K562 (cell line): Measurements from ENCODE around the gene MAP3K4. TPM values are rescaled to one million over a fixed set of nuclear protein-coding genes. Genes with fewer than 3 reads are reported as not detected.

ENCODE experiments used
- CHD1 ChIP-seq: fragments of 200-600 bp; sonication (generic); IDR thresholded peaks from one replicate; pipeline ENCODE4 v1.6.1; 2012; ENCODE audit warnings: mild to moderate bottlenecking, moderate library complexity, low read length, inconsistent platforms
- GATAD2A ChIP-seq: fragments of 450-650 bp; IDR thresholded peaks from 2 replicates; pipeline ENCODE4 v1.6.1; 2017
- HLTF ChIP-seq: fragments of 450-650 bp; IDR thresholded peaks from 2 replicates; pipeline ENCODE4 v1.6.1; 2016
- KDM5B ChIP-seq: fragments of 200-600 bp; sonication (generic); IDR thresholded peaks from 2 replicates; pipeline ENCODE4 v1.6.1; 2012; ENCODE audit warnings: low read depth, mild to moderate bottlenecking, moderate library complexity, low read length, control low read depth, inconsistent platforms; ENCODE audit not compliant: insufficient replicate concordance
- MEF2D ChIP-seq: conservative IDR thresholded peaks from 2 replicates; pipeline ENCODE4 v1.6.1; 2016; ENCODE audit warnings: low read depth, missing genetic modification characterization, missing compliant biosample characterization
- SMARCE1 ChIP-seq: fragments of 450-650 bp; IDR thresholded peaks from 2 replicates; pipeline ENCODE4 v1.7.1; 2016; ENCODE audit warnings: mild to moderate bottlenecking
- SP1 ChIP-seq: sonication (generic); formaldehyde crosslinking; IDR thresholded peaks from 2 replicates; pipeline ENCODE4 v1.8.1; 2022; ENCODE audit warnings: mild to moderate bottlenecking, missing genetic modification reagents
- TEAD4 ChIP-seq, 2 experiments: sonication (generic) in 1 of 2; formaldehyde crosslinking in 1 of 2; IDR thresholded peaks; 2 replicates each; pipeline versions ENCODE4 v1.6.1 to v1.8.0; 2012 to 2022; ENCODE audit warnings: borderline replicate concordance in 1 of 2, inconsistent platforms in 1 of 2, low read length in 1 of 2, mild to moderate bottlenecking in 1 of 2, missing genetic modification reagents in 1 of 2
- U2AF2 ChIP-seq: fragments of 200-400 bp; formaldehyde crosslinking; optimal IDR thresholded peaks from 2 replicates; pipeline ENCODE3; 2017; ENCODE audit warnings: low read depth, mild to moderate bottlenecking, low read length
- ZBED1 ChIP-seq: IDR thresholded peaks from 2 replicates; pipeline ENCODE4 v1.6.1; 2014
- ZC3H8 ChIP-seq: fragments of 450-650 bp; IDR thresholded peaks from 2 replicates; pipeline ENCODE4 v1.6.1; 2017
- ZNF584 ChIP-seq: fragments of 200-800 bp; sonication (Bioruptor generic); IDR thresholded peaks from 2 replicates; pipeline ENCODE4 v1.6.1; 2016; ENCODE audit warnings: low read depth, mild to moderate bottlenecking, missing genetic modification characterization, missing compliant biosample characterization
- polyA plus RNA-seq, 8 experiments: library from polyadenylated mRNA; depleted of rRNA in 4 of 8; stranded (reverse) in 5 of 8; unstranded in 3 of 8; fragments of >200 nt; fragmentation: Nextera tagmentation in 2 of 8; fragmentation: Illumina TruSeq in 1 of 8; extraction: Ambion mirVana in 2 of 8; extraction: Trizol in 1 of 8; gene quantifications; 2 replicates each; pipeline versions ENCODE4 v1.2.1 to v1.2.3, GENCODE V29; 2011 to 2014; ENCODE audit warnings: inconsistent platforms in 1 of 8, missing spikeins in 1 of 8
- total RNA-seq, 7 experiments: library from RNA; depleted of rRNA in 6 of 7; stranded (reverse); fragments of >200 nt in 6 of 7; fragmentation: Illumina TruSeq in 2 of 7; extraction: Trizol in 2 of 7; gene quantifications; 2 replicates each; pipeline versions ENCODE4 v1.2.1 to v1.2.3, GENCODE V29; 2011 to 2021; ENCODE audit warnings: low replicate concordance in 1 of 7
- TF ChIP-seq, protein P1 (sequence below): fragments of 450-650 bp; IDR thresholded peaks from 2 replicates; pipeline ENCODE4 v1.6.1; 2018; ENCODE audit warnings: mild to moderate bottlenecking, low read depth; ENCODE audit not compliant: partially characterized antibody
- TF ChIP-seq, protein P2 (sequence below): sonication (generic); IDR thresholded peaks from 2 replicates; pipeline ENCODE4 v1.6.1; 2016
- TF ChIP-seq, protein P3 (sequence below), 2 experiments: fragments of 450-650 bp in 1 of 2; sonication (generic) in 1 of 2; formaldehyde crosslinking in 1 of 2; IDR thresholded peaks in 1 of 2; conservative IDR thresholded peaks in 1 of 2; 2 replicates each; pipeline versions ENCODE4 v1.6.1 to v1.8.1; 2016 to 2023; ENCODE audit warnings: mild to moderate bottlenecking in 2 of 2, moderate library complexity in 2 of 2, inconsistent platforms in 1 of 2, missing genetic modification reagents in 1 of 2
- TF ChIP-seq, protein P4 (sequence below): sonication (generic); formaldehyde crosslinking; IDR thresholded peaks from 2 replicates; pipeline ENCODE4 v1.5.0; 2020; ENCODE audit warnings: missing genetic modification reagents
- TF ChIP-seq, protein P5 (sequence below): fragments of 250-450 bp; sonication (Bioruptor Pico); IDR thresholded peaks from 2 replicates; pipeline ENCODE4 v1.5.1; 2021; ENCODE audit warnings: mild to moderate bottlenecking
- TF ChIP-seq, protein P6 (sequence below): fragments of 450-650 bp; IDR thresholded peaks from 2 replicates; pipeline ENCODE4 v1.6.1; 2016; ENCODE audit warnings: borderline replicate concordance
- TF ChIP-seq, protein P7 (sequence below): IDR thresholded peaks from 2 replicates; pipeline ENCODE4 v1.6.1; 2016; ENCODE audit warnings: missing genetic modification characterization, missing compliant biosample characterization

MAP3K4 gene
- total and polyA plus RNA-seq, 9 of the 15 experiments (the other 6 are each of a cell fraction or from before 2014, with no cell fraction given) = 21.0 to 77.2 (median 48.9) TPM

DNA sequence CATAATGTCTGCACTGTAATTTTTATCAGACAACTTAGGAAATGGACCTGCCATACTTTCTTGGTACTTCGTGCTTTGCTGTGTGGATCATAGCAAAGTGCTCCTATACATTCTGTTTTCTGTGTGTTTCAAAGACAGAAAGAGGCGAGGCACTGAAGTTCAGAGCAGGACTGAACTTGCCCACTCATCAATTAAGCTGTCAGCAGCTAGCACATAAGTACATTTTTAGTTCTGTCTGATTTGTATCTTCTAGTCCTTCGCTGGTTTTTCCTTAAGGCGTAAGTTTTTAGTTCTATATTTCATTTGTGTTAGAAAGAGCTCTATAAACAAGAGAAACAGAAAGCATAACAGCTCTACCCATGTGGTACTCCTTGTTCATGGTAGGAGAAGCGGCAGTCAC lies 42.1 kb downstream of the MAP3K4 start (continued):
- TF ChIP-seq MEF2D (tag) (peak; percentile 71; the same call in 1 of the 2 replicates), CHD1 (peak; percentile 68), HLTF (no peak), U2AF2 (no peak), TEAD4 (IDR thresholded peaks at IDR 0.05; ENCODE audit: low read length) (no peak; the same call in 1 of the 2 replicates), TEAD4 (CRISPR knock-in tag; IDR thresholded peaks at IDR 0.05; ENCODE audit: borderline replicate concordance) (no peak), ZNF584 (no peak), ZC3H8 (no peak), SP1 (CRISPR knock-in tag) (no peak), KDM5B (no peak), SMARCE1 (no peak), GATAD2A (no peak), ZBED1 (no peak)
- TF ChIP-seq, protein P1, sequence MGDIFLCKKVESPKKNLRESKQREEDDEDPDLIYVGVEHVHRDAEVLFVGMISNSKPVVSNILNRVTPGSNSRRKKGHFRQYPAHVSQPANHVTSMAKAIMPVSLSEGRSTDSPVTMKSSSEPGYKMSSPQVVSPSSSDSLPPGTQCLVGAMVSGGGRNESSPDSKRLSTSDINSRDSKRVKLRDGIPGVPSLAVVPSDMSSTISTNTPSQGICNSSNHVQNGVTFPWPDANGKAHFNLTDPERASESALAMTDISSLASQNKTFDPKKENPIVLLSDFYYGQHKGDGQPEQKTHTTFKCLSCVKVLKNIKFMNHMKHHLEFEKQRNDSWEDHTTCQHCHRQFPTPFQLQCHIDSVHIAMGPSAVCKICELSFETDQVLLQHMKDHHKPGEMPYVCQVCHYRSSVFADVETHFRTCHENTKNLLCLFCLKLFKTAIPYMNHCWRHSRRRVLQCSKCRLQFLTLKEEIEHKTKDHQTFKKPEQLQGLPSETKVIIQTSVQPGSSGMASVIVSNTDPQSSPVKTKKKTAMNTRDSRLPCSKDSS = no peak
- TF ChIP-seq, protein P2, sequence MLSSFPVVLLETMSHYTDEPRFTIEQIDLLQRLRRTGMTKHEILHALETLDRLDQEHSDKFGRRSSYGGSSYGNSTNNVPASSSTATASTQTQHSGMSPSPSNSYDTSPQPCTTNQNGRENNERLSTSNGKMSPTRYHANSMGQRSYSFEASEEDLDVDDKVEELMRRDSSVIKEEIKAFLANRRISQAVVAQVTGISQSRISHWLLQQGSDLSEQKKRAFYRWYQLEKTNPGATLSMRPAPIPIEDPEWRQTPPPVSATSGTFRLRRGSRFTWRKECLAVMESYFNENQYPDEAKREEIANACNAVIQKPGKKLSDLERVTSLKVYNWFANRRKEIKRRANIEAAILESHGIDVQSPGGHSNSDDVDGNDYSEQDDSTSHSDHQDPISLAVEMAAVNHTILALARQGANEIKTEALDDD = no peak
- TF ChIP-seq, protein P3, sequence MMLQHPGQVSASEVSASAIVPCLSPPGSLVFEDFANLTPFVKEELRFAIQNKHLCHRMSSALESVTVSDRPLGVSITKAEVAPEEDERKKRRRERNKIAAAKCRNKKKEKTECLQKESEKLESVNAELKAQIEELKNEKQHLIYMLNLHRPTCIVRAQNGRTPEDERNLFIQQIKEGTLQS (IDR thresholded peaks at IDR 0.05) = no peak
- TF ChIP-seq, protein P3 (CRISPR knock-in tag; conservative IDR thresholded peaks at IDR 0.05) = peak; percentile 36; the same call in 1 of the 2 replicates
- TF ChIP-seq, protein P4, sequence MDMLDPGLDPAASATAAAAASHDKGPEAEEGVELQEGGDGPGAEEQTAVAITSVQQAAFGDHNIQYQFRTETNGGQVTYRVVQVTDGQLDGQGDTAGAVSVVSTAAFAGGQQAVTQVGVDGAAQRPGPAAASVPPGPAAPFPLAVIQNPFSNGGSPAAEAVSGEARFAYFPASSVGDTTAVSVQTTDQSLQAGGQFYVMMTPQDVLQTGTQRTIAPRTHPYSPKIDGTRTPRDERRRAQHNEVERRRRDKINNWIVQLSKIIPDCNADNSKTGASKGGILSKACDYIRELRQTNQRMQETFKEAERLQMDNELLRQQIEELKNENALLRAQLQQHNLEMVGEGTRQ (CRISPR knock-in tag) = no peak
- TF ChIP-seq, protein P5, sequence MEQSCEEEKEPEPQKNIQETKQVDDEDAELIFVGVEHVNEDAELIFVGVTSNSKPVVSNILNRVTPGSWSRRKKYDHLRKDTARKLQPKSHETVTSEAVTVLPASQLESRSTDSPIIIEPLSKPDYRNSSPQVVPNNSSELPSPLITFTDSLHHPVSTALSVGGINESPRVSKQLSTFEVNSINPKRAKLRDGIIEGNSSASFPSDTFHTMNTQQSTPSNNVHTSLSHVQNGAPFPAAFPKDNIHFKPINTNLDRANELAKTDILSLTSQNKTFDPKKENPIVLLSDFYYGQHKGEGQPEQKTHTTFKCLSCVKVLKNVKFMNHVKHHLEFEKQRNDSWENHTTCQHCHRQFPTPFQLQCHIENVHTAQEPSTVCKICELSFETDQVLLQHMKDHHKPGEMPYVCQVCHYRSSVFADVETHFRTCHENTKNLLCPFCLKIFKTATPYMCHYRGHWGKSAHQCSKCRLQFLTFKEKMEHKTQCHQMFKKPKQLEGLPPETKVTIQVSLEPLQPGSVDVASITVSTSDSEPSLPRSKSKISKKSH = no peak
- TF ChIP-seq, protein P6, sequence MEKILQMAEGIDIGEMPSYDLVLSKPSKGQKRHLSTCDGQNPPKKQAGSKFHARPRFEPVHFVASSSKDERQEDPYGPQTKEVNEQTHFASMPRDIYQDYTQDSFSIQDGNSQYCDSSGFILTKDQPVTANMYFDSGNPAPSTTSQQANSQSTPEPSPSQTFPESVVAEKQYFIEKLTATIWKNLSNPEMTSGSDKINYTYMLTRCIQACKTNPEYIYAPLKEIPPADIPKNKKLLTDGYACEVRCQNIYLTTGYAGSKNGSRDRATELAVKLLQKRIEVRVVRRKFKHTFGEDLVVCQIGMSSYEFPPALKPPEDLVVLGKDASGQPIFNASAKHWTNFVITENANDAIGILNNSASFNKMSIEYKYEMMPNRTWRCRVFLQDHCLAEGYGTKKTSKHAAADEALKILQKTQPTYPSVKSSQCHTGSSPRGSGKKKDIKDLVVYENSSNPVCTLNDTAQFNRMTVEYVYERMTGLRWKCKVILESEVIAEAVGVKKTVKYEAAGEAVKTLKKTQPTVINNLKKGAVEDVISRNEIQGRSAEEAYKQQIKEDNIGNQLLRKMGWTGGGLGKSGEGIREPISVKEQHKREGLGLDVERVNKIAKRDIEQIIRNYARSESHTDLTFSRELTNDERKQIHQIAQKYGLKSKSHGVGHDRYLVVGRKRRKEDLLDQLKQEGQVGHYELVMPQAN = no peak
- TF ChIP-seq, protein P7, sequence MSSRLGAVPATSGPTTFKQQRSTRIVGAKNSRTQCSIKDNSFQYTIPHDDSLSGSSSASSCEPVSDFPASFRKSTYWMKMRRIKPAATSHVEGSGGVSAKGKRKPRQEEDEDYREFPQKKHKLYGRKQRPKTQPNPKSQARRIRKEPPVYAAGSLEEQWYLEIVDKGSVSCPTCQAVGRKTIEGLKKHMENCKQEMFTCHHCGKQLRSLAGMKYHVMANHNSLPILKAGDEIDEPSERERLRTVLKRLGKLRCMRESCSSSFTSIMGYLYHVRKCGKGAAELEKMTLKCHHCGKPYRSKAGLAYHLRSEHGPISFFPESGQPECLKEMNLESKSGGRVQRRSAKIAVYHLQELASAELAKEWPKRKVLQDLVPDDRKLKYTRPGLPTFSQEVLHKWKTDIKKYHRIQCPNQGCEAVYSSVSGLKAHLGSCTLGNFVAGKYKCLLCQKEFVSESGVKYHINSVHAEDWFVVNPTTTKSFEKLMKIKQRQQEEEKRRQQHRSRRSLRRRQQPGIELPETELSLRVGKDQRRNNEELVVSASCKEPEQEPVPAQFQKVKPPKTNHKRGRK (tag) = no peak
